Tibial nerve (tissue), 4 donors: ENCODE data around the gene PIP5K1B. TPM values are rescaled to one million over a fixed set of nuclear protein-coding genes. Genes with fewer than 3 reads are reported as not detected.
"Not testable (repeated sequence)": the region's sequence is repeated elsewhere in the genome, so short reads cannot be mapped to it uniquely, and the experiment has no call there.

Experiments used
- DNase-seq, 2 donors: peaks; one replicate each; pipeline ENCODE4 v3.0.0-alpha.2; 2019; ENCODE audit warnings: low spot score in 2 of 2
- H3K27ac ChIP-seq, 4 donors: fragments of 200-600 bp; sonication (generic) in 3 of 4; one replicate each; pipeline ENCODE4 v1.5.1; 2017 to 2019; ENCODE audit warnings: mild to moderate bottlenecking in 1 of 4
- H3K27me3 ChIP-seq, 2 donors: fragments of 200-600 bp; sonication (generic) in 1 of 2; one replicate each; pipeline versions ENCODE4 v1.5.1 to v1.6.0; 2017 to 2019
- H3K36me3 ChIP-seq, 3 donors: fragments of 200-600 bp; sonication (generic); one replicate each; pipeline ENCODE4 v1.5.1; 2018 to 2019
- H3K4me1 ChIP-seq, 4 donors: fragments of 200-600 bp; sonication (generic) in 3 of 4; one replicate each; pipeline ENCODE4 v1.5.1; 2017 to 2019
- H3K4me3 ChIP-seq, 4 donors: fragments of 200-600 bp; sonication (generic) in 3 of 4; one replicate each; pipeline ENCODE4 v1.5.1; 2017 to 2019; ENCODE audit warnings: mild to moderate bottlenecking in 1 of 4, moderate library complexity in 1 of 4
- H3K9me3 ChIP-seq, 4 donors: fragments of 200-600 bp; sonication (generic) in 3 of 4; one replicate each; pipeline ENCODE4 v1.5.1; 2017 to 2019
- EP300 ChIP-seq, 2 donors: sonication (generic); formaldehyde crosslinking; IDR thresholded peaks; one replicate each; pipeline ENCODE4 v1.6.1; 2017; ENCODE audit warnings: antibody characterized with exemption in 2 of 2, mild to moderate bottlenecking in 1 of 2
- POLR2A ChIP-seq, 2 donors: fragments of 450-650 bp; IDR thresholded peaks; one replicate each; pipeline ENCODE4 v1.6.1; 2017; ENCODE audit warnings: antibody characterized with exemption in 2 of 2, mild to moderate bottlenecking in 2 of 2, moderate library complexity in 2 of 2
- WGBS, 2 donors: methylation state at CpG; one replicate each; pipeline ENCODE4 v1.1.5; 2018; 5-methylcytosine and 5-hydroxymethylcytosine counted together
- total RNA-seq, 4 donors: library from RNA; depleted of rRNA; stranded (reverse); fragments of >200 nt; gene quantifications; one replicate each; pipeline ENCODE4 v1.1.0, GENCODE V29; 2016
- TF ChIP-seq, protein P1 (sequence below), 5 experiments: fragments of 200-600 bp in 3 of 5; fragments of 450-650 bp in 2 of 5; sonication (generic) in 3 of 5; IDR thresholded peaks; one replicate each; pipeline ENCODE4 v1.5.1; 2016 to 2019; ENCODE audit warnings: antibody characterized with exemption in 5 of 5, mild to moderate bottlenecking in 3 of 5, moderate library complexity in 2 of 5

Gene PIP5K1B
- total RNA-seq, 4 donors from 2014 or later = 0.20 to 6.8 (median 3.5) TPM

DNA sequence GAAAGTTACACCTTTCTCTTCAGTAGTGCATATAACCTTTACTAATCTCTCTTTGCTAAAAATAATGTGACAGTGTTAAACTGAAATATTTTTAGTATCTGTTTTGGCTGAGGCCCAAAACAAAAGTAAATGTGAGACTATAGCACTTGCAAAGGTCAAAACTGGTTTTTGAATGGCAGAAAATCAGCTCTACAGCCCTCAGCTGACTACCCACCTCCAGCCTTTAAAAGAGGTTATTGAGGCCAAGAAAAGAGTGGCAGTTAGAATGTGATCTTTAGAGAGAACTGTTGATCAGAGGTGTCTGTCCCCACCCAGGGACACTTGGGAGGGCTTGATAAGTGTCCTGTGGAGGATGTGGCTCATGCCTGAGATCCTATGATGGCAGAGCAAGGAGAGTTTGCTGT lies 278.0 kb downstream of the PIP5K1B start:
- DNase-seq = no peak
- Histone ChIP-seq H3K36me3 (no peaks in the 10 kb centered on the region), H3K27ac (no peak overlapping the region), H3K9me3 (no peaks in the 10 kb centered on the region), H3K27me3 (no peaks in the 10 kb centered on the region), H3K4me1 (no peaks in the 10 kb centered on the region), H3K4me3 (no peak overlapping the region)
- TF ChIP-seq, protein P1, sequence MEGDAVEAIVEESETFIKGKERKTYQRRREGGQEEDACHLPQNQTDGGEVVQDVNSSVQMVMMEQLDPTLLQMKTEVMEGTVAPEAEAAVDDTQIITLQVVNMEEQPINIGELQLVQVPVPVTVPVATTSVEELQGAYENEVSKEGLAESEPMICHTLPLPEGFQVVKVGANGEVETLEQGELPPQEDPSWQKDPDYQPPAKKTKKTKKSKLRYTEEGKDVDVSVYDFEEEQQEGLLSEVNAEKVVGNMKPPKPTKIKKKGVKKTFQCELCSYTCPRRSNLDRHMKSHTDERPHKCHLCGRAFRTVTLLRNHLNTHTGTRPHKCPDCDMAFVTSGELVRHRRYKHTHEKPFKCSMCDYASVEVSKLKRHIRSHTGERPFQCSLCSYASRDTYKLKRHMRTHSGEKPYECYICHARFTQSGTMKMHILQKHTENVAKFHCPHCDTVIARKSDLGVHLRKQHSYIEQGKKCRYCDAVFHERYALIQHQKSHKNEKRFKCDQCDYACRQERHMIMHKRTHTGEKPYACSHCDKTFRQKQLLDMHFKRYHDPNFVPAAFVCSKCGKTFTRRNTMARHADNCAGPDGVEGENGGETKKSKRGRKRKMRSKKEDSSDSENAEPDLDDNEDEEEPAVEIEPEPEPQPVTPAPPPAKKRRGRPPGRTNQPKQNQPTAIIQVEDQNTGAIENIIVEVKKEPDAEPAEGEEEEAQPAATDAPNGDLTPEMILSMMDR (IDR thresholded peaks at IDR 0.05) = no peak
- TF ChIP-seq EP300 (IDR thresholded peaks at IDR 0.05) = no peak

GRCh38 chr9:68983522-68984424 lies 278.7 kb downstream of the PIP5K1B start:
- 58 to 59% methylated on average over 3 of the region's 3 CpGs for WGBS, 2 donors
- no peaks in the 10 kb centered on the region for H3K4me1 ChIP-seq
- no peak for TF ChIP-seq EP300 (IDR thresholded peaks at IDR 0.05)
- TF ChIP-seq, protein P1 (IDR thresholded peaks at IDR 0.05) = no peak
- TF ChIP-seq POLR2A (IDR thresholded peaks at IDR 0.05) = no peak
- no peak overlapping the region for H3K4me3 ChIP-seq
- no peaks in the 10 kb centered on the region for H3K36me3 ChIP-seq
- no peaks in the 10 kb centered on the region for H3K9me3 ChIP-seq
- H3K27me3 ChIP-seq = no peaks in the 10 kb centered on the region
- H3K27ac ChIP-seq = no peak overlapping the region
- DNase-seq = no peak

GRCh38 chr9:68986949-68987348 lies 281.9 kb downstream of the PIP5K1B start:
- H3K27ac ChIP-seq, H3K4me3 ChIP-seq: not testable (repeated sequence)

DNA sequence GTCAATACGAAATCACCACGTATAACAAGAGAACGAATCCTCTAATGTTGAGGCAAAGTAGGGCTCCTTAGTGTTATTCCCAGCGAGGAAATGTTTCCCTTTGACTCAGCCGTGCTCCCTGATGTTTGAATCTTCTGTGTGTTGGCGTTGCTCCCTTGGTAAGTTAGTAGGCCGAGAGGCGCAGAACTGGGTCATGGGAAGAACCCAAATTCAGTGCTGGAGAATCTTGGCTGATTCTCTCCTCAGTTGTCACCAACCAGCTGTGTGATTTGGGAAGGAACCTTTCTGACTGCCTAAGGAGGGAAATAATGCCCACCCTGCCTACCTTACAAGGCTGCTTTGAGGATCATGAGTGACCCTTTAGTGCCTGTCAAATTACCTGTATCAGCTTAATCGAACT lies 286.4 kb downstream of the PIP5K1B start:
- Histone ChIP-seq H3K36me3 (no peaks in the 10 kb centered on the region), H3K4me1 (peaks cover 0 to 4% (median 0%) of the 10 kb centered on the region in 4 donors), H3K27me3 (no peaks in the 10 kb centered on the region), H3K27ac (no peak overlapping the region), H3K4me3 (no peak overlapping the region), H3K9me3 (no peaks in the 10 kb centered on the region)
- TF ChIP-seq POLR2A (IDR thresholded peaks at IDR 0.05) = no peak
- TF ChIP-seq, protein P1 (IDR thresholded peaks at IDR 0.05) = no peak
- no peak for TF ChIP-seq EP300 (IDR thresholded peaks at IDR 0.05)
- DNase-seq = no peak
- WGBS, 2 donors = 76 to 77% methylated on average over 9 of the region's 9 CpGs

More at GRCh38 chr9:68986949-68987348, 281.9 kb downstream of the PIP5K1B start:
- not testable (repeated sequence) for H3K9me3 ChIP-seq, H3K27me3 ChIP-seq, DNase-seq, H3K4me1 ChIP-seq, H3K36me3 ChIP-seq
- 93 to 95% methylated on average over 7 of the region's 7 CpGs for WGBS, 2 donors

- H3K27me3 ChIP-seq = no peaks in the 10 kb centered on the region
- WGBS, 2 donors = 68 to 72% methylated on average over 3 of the region's 3 CpGs
- no peak for DNase-seq
- no peak overlapping the region for H3K4me3 ChIP-seq
- no peaks in the 10 kb centered on the region for H3K9me3 ChIP-seq
- H3K4me1 ChIP-seq = peaks cover 0 to 7% (median 0%) of the 10 kb centered on the region in 4 donors
- no peaks in the 10 kb centered on the region for H3K36me3 ChIP-seq
- TF ChIP-seq POLR2A (IDR thresholded peaks at IDR 0.05) (no peak), EP300 (IDR thresholded peaks at IDR 0.05) (no peak)
- TF ChIP-seq, protein P1 (IDR thresholded peaks at IDR 0.05) = no peak
- H3K27ac ChIP-seq = peak overlapping the region in 1 of 4 donors; percentile 15
Measured at GRCh38 chr9:68995776-68996175, 290.7 kb downstream of the PIP5K1B start.
